Liver (tissue), 9 donors: ENCODE results near the gene PRR20D. TPM values are rescaled to one million over a fixed set of nuclear protein-coding genes. Genes with fewer than 3 reads are reported as not detected.
"Not testable (repeated sequence)": the region's sequence is repeated elsewhere in the genome, so short reads cannot be mapped to it uniquely, and the experiment has no call there.

Source experiments
- DNase-seq: peaks from one replicate; pipeline ENCODE4 v3.0.0-alpha.2; 2017; ENCODE audit warnings: low spot score
- H3K27ac ChIP-seq, 2 donors: one replicate each; pipeline ENCODE4 v1.7.0; 2013; ENCODE audit warnings: inconsistent platforms in 2 of 2, low read length in 2 of 2, control low read depth in 1 of 2, low read depth in 1 of 2, mild to moderate bottlenecking in 1 of 2
- H3K27me3 ChIP-seq, 4 donors: one replicate each; pipeline versions ENCODE4 v1.6.1 to v1.7.0; 2013; ENCODE audit warnings: low read length in 3 of 4, inconsistent platforms in 1 of 4, mild to moderate bottlenecking in 1 of 4, moderate library complexity in 1 of 4; ENCODE audit not compliant: control insufficient read depth in 4 of 4, insufficient read depth in 4 of 4
- H3K36me3 ChIP-seq, 4 donors: one replicate each; pipeline versions ENCODE4 v1.6.1 to v1.7.0; 2013; ENCODE audit warnings: low read length in 3 of 4, mild to moderate bottlenecking in 3 of 4, low read depth in 1 of 4, moderate library complexity in 1 of 4; ENCODE audit not compliant: control insufficient read depth in 4 of 4, insufficient read depth in 3 of 4
- H3K4me1 ChIP-seq, 4 donors: one replicate each; pipeline versions ENCODE4 v1.6.1 to v1.7.0; 2013; ENCODE audit warnings: low read length in 3 of 4, mild to moderate bottlenecking in 3 of 4, moderate library complexity in 1 of 4; ENCODE audit not compliant: control insufficient read depth in 4 of 4, insufficient read depth in 4 of 4
- H3K4me3 ChIP-seq, 3 donors: one replicate each; pipeline versions ENCODE4 v1.6.1 to v1.7.0; 2013; ENCODE audit warnings: low read length in 3 of 3, control low read depth in 1 of 3, low read depth in 1 of 3, mild to moderate bottlenecking in 1 of 3
- H3K9ac ChIP-seq, 2 donors: one replicate each; pipeline ENCODE4 v1.7.0; 2013; ENCODE audit warnings: low read length in 2 of 2, mild to moderate bottlenecking in 2 of 2, moderate library complexity in 2 of 2, control low read depth in 1 of 2, low read depth in 1 of 2
- H3K9me3 ChIP-seq, 4 donors: one replicate each; pipeline versions ENCODE4 v1.6.1 to v1.7.0; 2013; ENCODE audit warnings: low read length in 3 of 4; ENCODE audit not compliant: control insufficient read depth in 4 of 4
- EGR1 ChIP-seq, 2 donors: IDR thresholded peaks; 2 replicates each; pipeline ENCODE4 v1.6.1; 2016 to 2018; ENCODE audit warnings: antibody characterized with exemption in 2 of 2, low read depth in 2 of 2
- FOXA1 ChIP-seq: IDR thresholded peaks from 2 replicates; pipeline ENCODE4 v1.6.1; 2016; ENCODE audit warnings: antibody characterized with exemption
- FOXA2 ChIP-seq: IDR thresholded peaks from 2 replicates; pipeline ENCODE4 v1.6.1; 2016; ENCODE audit warnings: antibody characterized with exemption
- GABPA ChIP-seq, 2 donors: IDR thresholded peaks in 1 of 2; conservative IDR thresholded peaks in 1 of 2; 2 replicates each; pipeline ENCODE4 v1.6.1; 2016; ENCODE audit warnings: antibody characterized with exemption in 2 of 2, mild to moderate bottlenecking in 1 of 2, moderate library complexity in 1 of 2
- HNF4A ChIP-seq, 2 donors: conservative IDR thresholded peaks; 2 replicates each; pipeline ENCODE4 v1.6.1; 2016; ENCODE audit warnings: antibody characterized with exemption in 2 of 2, mild to moderate bottlenecking in 2 of 2
- HNF4G ChIP-seq: IDR thresholded peaks from 2 replicates; pipeline ENCODE4 v1.6.1; 2016; ENCODE audit warnings: antibody characterized with exemption
- JUND ChIP-seq, 2 donors: IDR thresholded peaks; 2 replicates each; pipeline ENCODE4 v1.6.1; 2016; ENCODE audit warnings: antibody characterized with exemption in 2 of 2
- NR2F2 ChIP-seq: IDR thresholded peaks from 2 replicates; pipeline ENCODE4 v1.6.1; 2016; ENCODE audit warnings: antibody characterized with exemption
- RAD21 ChIP-seq, 2 donors: IDR thresholded peaks; 2 replicates each; pipeline ENCODE4 v1.6.1; 2016; ENCODE audit warnings: antibody characterized with exemption in 2 of 2, mild to moderate bottlenecking in 2 of 2
- RXRA ChIP-seq, 2 donors: IDR thresholded peaks; 2 replicates each; pipeline ENCODE4 v1.6.1; 2017 to 2018; ENCODE audit warnings: antibody characterized with exemption in 2 of 2, mild to moderate bottlenecking in 1 of 2
- SP1 ChIP-seq: IDR thresholded peaks from 2 replicates; pipeline ENCODE4 v1.6.1; 2018; ENCODE audit warnings: antibody characterized with exemption, mild to moderate bottlenecking
- TAF1 ChIP-seq: conservative IDR thresholded peaks from 2 replicates; pipeline ENCODE4 v1.6.1; 2016; ENCODE audit warnings: antibody characterized with exemption, mild to moderate bottlenecking
- YY1 ChIP-seq: IDR thresholded peaks from 2 replicates; pipeline ENCODE4 v1.6.1; 2016; ENCODE audit warnings: antibody characterized with exemption, mild to moderate bottlenecking
- ZBTB33 ChIP-seq: IDR thresholded peaks from 2 replicates; pipeline ENCODE4 v1.6.1; 2016; ENCODE audit warnings: antibody characterized with exemption
- WGBS: extraction: QIAGEN DNeasy Blood & Tissue Kit; methylation state at CpG from one replicate; pipeline ENCODE4 v1.1.7; 2013; 5-methylcytosine and 5-hydroxymethylcytosine counted together
- polyA plus RNA-seq, 2 donors: library from polyadenylated mRNA; stranded (reverse) in 1 of 2; unstranded in 1 of 2; fragments of 200-250 nt in 1 of 2; fragments of >200 nt in 1 of 2; fragmentation: Nextera tagmentation in 1 of 2; extraction: Ambion mirVana in 1 of 2; gene quantifications; one replicate each; pipeline versions ENCODE4 v1.2.1 to v1.2.3, GENCODE V29; 2013 to 2015
- total RNA-seq, 2 donors: library from RNA; depleted of rRNA; stranded (reverse); fragments of >200 nt; gene quantifications; one replicate each; pipeline ENCODE4 v1.2.3, GENCODE V29; 2014
- TF ChIP-seq, protein P1 (sequence below): IDR thresholded peaks from 2 replicates; pipeline ENCODE4 v1.6.1; 2016; ENCODE audit warnings: antibody characterized with exemption
- TF ChIP-seq, protein P2 (sequence below): IDR thresholded peaks from 2 replicates; pipeline ENCODE4 v1.6.1; 2016; ENCODE audit warnings: antibody characterized with exemption, mild to moderate bottlenecking
- TF ChIP-seq, protein P3 (sequence below): IDR thresholded peaks from 2 replicates; pipeline ENCODE4 v1.6.1; 2016; ENCODE audit warnings: antibody characterized with exemption
- TF ChIP-seq, protein P4 (sequence below): fragments of 150-350 bp; IDR thresholded peaks from 2 replicates; pipeline ENCODE4 v1.5.1; 2017; ENCODE audit warnings: improper control_type of control experiment, low read depth, low read length; ENCODE audit not compliant: missing input control
- donor health status: healthy.
- donor health status: healthy.
- donor health status: healthy.
- donor health status: healthy.
- donor health status: healthy.

Gene PRR20D
- total RNA-seq = not detected
- not detected for polyA plus RNA-seq

GRCh38 chr13:57160332-57160731 lies at the start of gene PRR20D:
Gene PRR20D, plus strand, starts transcription at chr13:57160632. Its CDS starts 387 bp downstream, at chr13:57161019.
- WGBS = no CpG with 5 or more reads among the region's 22 CpGs
- H3K36me3 ChIP-seq, H3K27ac ChIP-seq, H3K4me1 ChIP-seq, H3K9me3 ChIP-seq, H3K9ac ChIP-seq, DNase-seq, H3K4me3 ChIP-seq, H3K27me3 ChIP-seq: not testable (repeated sequence)

- no peak overlapping the region for H3K9ac ChIP-seq
- WGBS = 76% methylated on average over 4 of the region's 4 CpGs
Measured at GRCh38 chr13:57114945-57115344, 45.5 kb upstream of the PRR20D start.

DNA sequence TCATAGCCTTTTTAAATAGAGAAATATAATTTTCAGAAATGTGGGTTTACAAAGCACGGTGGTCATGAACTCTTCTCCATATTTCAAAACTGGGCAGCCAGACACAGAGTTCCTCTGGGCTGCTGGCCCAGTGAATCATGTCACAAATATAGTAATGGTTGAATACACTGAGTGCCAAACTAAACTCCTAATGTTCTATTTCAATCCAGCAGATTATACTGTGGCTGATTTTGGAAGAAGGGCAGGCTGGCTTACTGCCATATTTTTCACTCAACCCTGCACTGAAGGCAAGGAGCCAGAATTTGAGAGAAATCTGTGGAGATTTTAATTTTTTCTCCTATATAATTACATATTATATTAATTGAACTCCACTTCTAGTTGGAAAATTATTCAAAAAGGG lies 36.8 kb upstream of the PRR20D start:
- H3K9ac ChIP-seq = no peak overlapping the region
- TF ChIP-seq HNF4G = no peak
- TF ChIP-seq RAD21 (IDR thresholded peaks at IDR 0.05) = peak; percentile 47 to 56
- TF ChIP-seq NR2F2 = no peak
- peak; percentile 6 for TF ChIP-seq FOXA2
- TF ChIP-seq YY1 = peak; percentile 88
- TF ChIP-seq, protein P1, sequence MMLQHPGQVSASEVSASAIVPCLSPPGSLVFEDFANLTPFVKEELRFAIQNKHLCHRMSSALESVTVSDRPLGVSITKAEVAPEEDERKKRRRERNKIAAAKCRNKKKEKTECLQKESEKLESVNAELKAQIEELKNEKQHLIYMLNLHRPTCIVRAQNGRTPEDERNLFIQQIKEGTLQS = peak; percentile 21
- TF ChIP-seq HNF4A (conservative IDR thresholded peaks at IDR 0.05) = peak; percentile 27 to 60
- peak; percentile 77 for TF ChIP-seq ZBTB33
- TF ChIP-seq SP1 = peak; percentile 57
- no peak for TF ChIP-seq FOXA1
- TF ChIP-seq, protein P2, sequence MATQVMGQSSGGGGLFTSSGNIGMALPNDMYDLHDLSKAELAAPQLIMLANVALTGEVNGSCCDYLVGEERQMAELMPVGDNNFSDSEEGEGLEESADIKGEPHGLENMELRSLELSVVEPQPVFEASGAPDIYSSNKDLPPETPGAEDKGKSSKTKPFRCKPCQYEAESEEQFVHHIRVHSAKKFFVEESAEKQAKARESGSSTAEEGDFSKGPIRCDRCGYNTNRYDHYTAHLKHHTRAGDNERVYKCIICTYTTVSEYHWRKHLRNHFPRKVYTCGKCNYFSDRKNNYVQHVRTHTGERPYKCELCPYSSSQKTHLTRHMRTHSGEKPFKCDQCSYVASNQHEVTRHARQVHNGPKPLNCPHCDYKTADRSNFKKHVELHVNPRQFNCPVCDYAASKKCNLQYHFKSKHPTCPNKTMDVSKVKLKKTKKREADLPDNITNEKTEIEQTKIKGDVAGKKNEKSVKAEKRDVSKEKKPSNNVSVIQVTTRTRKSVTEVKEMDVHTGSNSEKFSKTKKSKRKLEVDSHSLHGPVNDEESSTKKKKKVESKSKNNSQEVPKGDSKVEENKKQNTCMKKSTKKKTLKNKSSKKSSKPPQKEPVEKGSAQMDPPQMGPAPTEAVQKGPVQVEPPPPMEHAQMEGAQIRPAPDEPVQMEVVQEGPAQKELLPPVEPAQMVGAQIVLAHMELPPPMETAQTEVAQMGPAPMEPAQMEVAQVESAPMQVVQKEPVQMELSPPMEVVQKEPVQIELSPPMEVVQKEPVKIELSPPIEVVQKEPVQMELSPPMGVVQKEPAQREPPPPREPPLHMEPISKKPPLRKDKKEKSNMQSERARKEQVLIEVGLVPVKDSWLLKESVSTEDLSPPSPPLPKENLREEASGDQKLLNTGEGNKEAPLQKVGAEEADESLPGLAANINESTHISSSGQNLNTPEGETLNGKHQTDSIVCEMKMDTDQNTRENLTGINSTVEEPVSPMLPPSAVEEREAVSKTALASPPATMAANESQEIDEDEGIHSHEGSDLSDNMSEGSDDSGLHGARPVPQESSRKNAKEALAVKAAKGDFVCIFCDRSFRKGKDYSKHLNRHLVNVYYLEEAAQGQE = no peak
- no peak for TF ChIP-seq TAF1
- peak; percentile 17 to 64 for TF ChIP-seq JUND (IDR thresholded peaks at IDR 0.05)
- peak; percentile 42 to 69 for TF ChIP-seq RXRA (IDR thresholded peaks at IDR 0.05)
- TF ChIP-seq, protein P3, sequence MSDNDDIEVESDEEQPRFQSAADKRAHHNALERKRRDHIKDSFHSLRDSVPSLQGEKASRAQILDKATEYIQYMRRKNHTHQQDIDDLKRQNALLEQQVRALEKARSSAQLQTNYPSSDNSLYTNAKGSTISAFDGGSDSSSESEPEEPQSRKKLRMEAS = no peak
- TF ChIP-seq GABPA (IDR thresholded peaks at IDR 0.05 in 1 of 2, conservative IDR thresholded peaks at IDR 0.05 in 1 of 2) = no peak
- TF ChIP-seq EGR1 (IDR thresholded peaks at IDR 0.05; ENCODE audit: low read depth in 2 of 2) = no peak
- TF ChIP-seq, protein P4, sequence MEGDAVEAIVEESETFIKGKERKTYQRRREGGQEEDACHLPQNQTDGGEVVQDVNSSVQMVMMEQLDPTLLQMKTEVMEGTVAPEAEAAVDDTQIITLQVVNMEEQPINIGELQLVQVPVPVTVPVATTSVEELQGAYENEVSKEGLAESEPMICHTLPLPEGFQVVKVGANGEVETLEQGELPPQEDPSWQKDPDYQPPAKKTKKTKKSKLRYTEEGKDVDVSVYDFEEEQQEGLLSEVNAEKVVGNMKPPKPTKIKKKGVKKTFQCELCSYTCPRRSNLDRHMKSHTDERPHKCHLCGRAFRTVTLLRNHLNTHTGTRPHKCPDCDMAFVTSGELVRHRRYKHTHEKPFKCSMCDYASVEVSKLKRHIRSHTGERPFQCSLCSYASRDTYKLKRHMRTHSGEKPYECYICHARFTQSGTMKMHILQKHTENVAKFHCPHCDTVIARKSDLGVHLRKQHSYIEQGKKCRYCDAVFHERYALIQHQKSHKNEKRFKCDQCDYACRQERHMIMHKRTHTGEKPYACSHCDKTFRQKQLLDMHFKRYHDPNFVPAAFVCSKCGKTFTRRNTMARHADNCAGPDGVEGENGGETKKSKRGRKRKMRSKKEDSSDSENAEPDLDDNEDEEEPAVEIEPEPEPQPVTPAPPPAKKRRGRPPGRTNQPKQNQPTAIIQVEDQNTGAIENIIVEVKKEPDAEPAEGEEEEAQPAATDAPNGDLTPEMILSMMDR = no peak
- no peaks in the 10 kb centered on the region for H3K9me3 ChIP-seq
- 16% methylated on average over 1 of the region's 1 CpG for WGBS
- no peak for DNase-seq
- H3K36me3 ChIP-seq = no peaks in the 10 kb centered on the region
- no peaks in the 10 kb centered on the region for H3K27me3 ChIP-seq
- peak overlapping the region in 1 of 2 donors; percentile 72 for H3K27ac ChIP-seq
- H3K4me1 ChIP-seq = peaks cover 0 to 7% (median 3%) of the 10 kb centered on the region in 4 donors
- no peak overlapping the region for H3K4me3 ChIP-seq

More at GRCh38 chr13:57114945-57115344, 45.5 kb upstream of the PRR20D start:
- no peak for TF ChIP-seq NR2F2
- peak in 1 of 2 donors; percentile 13 for TF ChIP-seq HNF4A (conservative IDR thresholded peaks at IDR 0.05)
- H3K36me3 ChIP-seq = no peaks in the 10 kb centered on the region
- H3K27me3 ChIP-seq = no peaks in the 10 kb centered on the region
- H3K4me1 ChIP-seq = no peaks in the 10 kb centered on the region
- no peak for DNase-seq
- no peak overlapping the region for H3K27ac ChIP-seq
- H3K4me3 ChIP-seq = no peak overlapping the region
- H3K9me3 ChIP-seq = no peaks in the 10 kb centered on the region
